GM11168 (cell line): ENCODE data around the gene ACSS1.

Experiments used
- in situ Hi-C: fragments of 300-500 bp; cut with MboI; formaldehyde crosslinking; loops from one replicate; pipeline ENCODE4 v1.12.0; 2022; ENCODE audit warnings: low sequenced_read_pairs; ENCODE audit not compliant: unreplicated experiment

ACSS1 gene

DNA sequence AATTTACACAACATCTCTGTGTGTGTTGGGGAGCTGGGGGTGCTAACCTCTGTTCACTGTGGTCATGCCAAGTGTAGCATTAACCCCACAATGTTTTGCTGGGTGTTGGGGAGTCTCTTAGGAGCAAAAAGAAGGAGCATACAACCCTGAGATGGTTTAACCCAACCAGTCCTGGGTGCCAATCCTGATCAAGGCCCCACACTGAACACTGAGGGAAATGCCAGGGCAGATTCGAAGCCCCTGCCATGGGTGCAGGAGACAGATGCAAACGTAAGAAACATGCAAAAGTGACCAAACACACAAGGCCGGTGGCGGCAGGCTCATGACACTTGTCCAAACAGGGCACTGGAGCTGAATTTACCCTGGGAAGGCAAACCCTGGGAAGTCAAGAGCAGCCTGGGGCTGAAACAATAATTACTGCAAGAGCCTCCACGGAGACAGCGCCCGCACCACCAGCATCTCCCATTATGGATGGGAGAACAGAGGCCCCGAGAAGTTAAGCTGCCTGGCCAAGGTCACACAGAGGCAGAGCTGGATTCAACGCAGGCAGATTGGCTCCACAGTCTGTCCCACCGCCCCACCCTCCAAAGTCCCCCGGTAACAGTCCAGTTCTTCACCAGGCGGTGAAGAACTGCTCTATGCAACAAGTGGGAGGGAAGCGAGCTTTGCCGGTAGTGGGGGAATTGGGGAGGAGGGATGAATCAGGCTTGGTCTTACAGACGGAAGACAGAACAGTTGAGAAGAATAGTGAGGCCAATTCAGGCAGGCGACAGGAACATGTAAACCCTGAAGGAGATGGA is 8.5 kb downstream of the ACSS1 start:
- in situ Hi-C loops = loop anchor here (5.0 kb wide), 1 partner anchor 47 kb away; no protein-coding TSS in a partner anchor

DNA sequence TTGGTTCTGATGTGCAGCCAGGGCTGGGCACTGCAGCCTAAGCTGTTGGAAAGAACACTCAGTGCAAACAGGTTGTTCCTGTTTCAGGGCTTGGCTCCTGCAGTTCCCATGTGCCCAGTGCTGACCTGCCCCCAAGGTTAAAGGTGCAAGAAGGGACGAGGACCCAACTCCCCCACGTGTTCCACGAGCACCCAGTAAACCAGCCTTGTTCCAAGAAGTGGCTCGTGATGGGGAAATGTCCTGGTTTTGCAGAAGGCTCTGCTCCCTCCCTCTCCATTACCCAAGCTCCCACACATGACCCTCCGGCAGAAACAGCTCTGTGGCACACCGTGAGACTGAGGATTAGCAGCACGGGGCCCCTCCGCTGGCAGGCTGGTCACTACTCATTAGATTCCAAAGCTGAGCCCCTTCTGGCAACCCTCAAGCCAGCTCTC is 9.4 kb downstream of the ACSS1 start:
- in situ Hi-C loops = no loop called here

DNA sequence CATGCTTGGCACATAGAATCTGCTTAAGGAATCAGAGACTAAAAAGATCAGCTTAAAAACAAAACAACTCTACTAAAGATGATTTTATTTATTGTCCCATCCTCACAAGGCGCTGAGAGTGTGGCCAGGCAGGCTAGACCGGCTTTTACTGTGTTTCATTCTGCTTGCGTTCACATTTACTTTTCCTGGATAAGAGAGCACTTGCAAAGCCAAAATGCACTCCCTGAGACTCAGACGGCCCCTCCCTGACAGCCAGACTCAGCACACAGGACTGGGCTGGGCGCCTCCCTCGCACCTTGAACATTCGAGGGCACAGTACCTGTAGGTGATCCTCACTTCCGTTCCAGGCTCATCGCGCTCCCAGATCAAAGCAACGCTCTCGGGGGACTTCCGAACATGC is 10.2 kb downstream of the ACSS1 start:
- in situ Hi-C loops = no loop called here

DNA sequence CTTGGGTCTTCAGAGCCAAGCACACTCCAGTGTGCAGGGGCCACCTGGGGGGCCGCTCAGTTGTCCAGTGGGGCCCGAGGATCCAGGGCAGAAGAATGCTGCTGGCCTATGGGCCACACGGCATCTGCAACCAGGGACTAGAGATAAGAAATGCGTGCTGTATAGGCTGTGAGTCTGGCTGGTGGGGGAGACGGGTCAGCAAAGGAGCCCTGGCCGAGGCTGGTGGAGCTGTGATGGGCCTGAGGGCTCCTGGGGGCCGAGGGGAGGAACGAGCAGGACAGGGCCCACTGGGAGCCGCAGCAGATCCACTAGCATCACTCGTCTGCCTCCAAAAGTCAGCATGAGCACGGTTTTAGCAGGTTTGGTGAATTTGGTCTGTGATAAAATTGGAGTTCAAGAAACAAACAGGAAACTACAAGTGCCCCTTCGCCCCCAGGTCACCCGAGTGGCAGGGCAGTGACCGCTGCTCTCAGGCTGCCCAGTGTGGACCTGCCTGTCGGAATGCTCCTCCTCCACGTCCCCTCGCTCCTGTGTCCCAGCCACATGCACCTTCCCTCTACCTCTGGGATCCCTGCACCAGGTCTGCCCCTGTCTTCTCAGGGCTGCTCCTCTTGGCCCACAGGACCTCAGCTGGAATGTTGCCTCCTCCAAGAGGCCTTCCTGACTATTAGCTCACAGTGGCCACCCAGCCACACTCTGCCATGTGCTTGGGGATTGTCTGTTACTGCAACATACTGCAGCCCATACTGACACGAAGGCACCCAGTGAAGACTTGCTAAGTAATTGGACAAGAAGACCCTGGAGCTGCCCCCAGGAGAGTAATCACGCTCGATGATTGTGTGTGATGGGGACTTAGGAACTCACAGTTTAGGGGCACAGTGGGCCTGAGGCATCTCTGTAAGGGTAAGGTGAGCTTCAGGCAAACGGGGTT is 10.9 kb downstream of the ACSS1 start:
- in situ Hi-C loops = no loop called here

DNA sequence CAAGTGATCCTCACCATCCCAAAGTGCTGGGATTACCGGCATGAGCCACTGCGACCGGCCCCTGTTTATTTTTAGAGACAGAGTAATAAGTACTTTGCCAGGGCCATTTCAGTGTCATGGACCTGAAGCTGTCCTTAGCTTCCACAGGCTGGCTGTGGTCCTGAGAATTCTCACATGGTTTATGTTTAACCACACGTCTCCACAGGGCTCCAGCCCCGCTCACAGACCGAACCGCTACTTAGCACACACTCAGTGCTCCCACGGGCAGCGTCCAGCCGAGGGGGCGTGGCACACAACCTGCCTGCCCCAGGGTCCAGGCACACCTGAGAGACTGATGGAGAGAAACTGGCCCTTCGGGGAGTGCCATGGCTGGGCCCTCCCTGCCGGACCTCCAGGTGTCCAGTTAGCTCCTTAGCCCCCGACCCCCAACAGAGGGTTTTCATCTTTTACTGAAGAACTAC is 11.7 kb downstream of the ACSS1 start:
- in situ Hi-C loops = no loop called here

DNA sequence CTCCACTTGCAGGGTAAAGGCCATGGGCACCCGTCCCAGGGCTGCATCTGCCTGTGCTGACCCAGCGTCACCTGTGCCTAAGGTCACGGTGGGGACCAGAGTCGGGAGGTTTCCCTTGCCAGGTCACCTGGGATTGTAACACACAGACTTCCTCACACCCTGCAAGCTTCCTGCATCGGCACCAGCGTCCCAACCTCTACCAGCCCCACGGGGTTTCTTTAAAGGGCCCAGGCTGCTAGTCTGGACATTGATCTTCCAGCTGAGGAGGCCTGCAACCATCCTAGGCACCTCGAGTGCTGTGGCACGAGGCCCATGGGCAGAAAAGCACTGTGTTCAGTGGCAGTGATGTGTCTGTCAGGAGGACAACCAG is 12.6 kb downstream of the ACSS1 start:
- in situ Hi-C loops = no loop called here

DNA sequence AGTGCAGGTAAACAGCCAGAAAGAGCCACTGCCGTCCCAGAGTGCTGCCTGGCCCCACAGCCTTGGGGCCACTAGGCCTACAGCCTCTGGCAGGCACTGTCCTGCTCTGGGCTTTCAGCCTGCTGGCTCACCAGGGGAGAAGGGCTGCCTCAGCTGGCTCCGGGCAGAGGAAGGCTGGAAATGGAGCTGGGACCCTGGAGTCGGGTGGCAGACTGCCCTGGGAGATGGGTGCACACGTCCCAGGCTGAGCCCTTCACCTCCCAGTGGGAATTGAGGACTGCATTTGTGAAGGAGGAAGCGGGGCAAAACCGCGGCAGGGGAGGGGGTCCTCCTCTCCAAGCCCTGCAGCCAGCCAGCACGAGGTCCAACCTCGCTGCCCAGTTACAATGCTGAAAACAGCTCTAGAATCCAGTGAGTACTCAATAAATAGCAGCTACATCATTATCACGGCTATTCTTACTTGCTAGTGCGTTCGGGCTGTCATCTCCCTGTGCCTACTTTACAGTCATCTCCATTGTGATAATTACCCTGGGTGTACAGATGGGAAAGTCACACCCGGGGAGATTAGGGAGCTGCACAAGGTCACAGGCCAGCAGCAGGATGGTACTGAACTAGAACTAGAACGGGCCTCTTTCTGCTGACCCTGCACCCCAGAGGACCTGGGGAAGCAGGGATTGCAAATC is 13.1 kb downstream of the ACSS1 start:
- in situ Hi-C loops = no loop called here

DNA sequence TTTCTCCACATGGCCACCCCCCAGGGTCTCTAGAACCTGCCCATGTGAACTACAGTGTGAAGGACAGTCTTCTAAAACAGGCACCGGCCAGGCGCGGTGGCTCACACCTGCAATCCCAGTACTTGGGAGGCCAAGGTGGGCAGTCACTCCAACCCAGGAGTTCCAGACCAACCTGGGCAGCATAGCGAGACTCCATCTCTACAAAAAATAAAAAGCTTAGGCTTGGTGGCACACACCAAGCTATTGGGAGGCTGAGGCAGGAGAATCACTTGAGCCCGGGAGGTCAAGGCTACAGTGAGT is 13.7 kb downstream of the ACSS1 start:
- in situ Hi-C loops = no loop called here

DNA sequence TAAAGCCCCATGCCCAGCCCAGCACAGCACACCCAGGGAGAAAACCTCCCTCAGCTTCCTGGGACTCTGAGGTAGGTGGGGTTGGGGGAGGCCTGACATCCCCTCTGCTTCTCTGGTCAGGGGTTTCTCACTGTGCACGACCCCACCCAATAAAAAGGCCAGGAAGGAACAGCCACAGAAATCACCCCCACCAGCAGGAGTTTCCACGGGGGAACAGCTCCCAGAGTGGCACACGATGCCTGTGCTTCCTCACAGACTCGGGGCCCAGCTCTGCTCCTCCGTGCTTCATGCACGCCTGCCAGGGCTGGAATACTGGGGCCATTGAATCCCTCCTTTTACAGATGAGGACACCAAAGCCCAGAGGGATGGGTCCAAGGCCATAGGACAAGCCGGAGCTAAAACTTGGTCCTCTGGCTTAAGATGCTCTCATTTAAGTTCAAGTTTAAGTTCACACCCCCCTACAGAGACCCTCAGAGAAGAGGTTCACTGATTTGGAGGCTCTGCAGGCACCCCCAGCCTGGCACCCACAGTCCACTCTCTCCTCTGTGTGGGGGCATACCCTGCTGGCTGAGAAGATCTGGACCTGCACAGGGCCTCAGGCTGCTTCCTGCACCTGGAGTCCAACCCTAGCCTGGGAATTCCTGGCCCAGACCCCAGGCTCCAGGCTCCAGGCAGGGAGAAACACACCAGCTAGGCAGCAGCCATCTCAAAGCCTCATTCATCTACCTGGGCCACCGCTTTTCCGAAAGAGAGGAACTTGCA is 14.3 kb downstream of the ACSS1 start:
- in situ Hi-C loops = no loop called here

DNA sequence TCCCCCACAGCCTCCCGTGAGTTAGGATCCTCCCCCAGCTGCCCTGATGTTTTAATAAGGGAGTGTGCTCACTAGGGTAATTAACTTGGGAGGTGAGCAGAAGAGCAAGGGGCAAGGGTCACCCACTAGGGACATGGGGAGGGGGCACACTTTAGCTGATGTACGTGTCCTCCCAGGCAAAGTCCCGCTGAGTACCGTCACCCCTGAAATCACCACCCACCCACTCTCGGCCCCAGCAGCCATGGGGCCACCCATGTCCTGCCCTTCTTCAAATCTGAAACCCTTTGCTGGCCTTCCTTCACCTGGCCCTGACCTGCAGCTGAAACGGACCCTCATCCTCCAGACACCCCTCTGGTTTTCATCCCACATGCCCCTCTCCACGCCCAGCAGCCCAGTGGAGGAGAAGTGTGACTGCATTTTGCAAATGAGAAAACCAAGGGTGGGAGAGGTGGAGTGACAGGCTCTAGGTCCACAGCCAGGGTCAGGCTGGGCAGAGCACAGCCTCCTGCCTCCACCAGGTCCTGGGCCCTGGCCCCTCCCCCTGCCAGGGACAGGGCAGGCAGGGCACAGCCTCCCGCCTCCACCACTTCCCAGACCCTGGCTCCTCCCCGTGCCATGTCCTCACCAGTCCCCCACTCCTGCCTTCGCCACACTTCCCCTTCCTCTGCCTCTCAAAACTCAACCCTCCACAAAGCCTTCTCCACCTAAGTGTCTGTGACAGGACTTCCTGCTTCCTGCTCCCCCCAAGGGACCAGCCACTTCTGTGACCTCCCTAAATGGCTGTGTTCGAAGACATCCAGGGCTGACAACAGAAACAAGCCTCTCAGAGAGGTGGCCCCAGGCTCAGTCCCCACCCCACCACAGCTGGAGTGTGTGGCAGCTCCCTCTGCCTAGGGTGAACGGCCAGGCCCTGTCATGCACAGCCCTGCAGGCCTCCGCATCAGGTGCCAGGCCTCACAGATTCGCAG is 15.1 kb downstream of the ACSS1 start:
- in situ Hi-C loops = no loop called here

DNA sequence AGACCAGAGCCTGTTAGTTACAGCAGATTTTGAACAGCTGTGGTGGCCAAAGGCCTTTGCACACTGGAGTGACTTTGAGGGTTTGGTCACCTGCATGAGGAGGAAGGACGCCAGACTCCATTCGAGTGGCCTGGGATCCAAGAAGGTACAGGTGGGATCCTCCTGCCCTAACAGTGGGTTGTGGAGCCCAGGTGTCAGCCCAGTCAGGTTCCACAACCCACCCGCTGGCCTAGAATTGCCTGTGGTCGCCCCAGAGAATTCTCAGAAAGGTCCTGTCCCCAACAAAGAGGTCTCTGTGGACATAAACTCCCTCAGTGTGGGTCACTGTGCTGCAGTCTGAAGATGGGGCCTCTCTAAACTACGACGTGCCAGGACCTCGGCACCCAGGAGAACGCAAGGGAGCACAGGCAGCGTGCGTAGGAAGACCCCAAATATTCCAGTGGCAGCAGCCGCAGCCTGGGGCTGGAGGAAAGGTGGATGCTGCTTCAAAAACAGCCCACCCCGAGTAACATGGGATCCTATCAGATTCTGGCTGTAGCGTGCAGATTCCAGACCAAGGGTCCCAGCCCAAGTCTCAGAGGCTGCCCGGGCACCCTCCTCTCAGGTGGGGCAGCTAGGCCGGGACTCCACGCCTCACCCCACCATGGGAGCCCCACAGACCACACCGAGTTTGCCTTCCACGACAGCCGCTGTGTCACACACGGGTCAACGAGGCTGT is 16.0 kb downstream of the ACSS1 start:
- in situ Hi-C loops = no loop called here

DNA sequence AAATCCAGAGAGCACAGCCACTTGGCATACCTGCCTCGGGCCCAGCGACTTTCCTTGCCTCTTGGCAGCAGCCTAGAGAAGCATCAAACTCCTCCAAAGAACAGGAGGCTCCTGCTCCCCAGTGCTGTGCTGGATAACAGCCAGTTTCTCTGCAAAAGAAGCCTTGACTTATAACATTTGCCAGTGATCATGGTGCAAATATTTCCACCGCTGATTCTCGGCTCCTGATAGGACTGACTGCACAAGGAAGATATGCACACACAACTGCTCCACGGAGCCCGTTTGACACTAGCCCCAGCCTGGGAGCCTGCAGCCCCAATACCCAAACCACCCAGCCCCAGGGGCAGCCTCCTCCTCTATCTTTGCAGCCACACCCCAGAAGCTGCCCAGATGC is 17.5 kb downstream of the ACSS1 start:
- in situ Hi-C loops = no loop called here

DNA sequence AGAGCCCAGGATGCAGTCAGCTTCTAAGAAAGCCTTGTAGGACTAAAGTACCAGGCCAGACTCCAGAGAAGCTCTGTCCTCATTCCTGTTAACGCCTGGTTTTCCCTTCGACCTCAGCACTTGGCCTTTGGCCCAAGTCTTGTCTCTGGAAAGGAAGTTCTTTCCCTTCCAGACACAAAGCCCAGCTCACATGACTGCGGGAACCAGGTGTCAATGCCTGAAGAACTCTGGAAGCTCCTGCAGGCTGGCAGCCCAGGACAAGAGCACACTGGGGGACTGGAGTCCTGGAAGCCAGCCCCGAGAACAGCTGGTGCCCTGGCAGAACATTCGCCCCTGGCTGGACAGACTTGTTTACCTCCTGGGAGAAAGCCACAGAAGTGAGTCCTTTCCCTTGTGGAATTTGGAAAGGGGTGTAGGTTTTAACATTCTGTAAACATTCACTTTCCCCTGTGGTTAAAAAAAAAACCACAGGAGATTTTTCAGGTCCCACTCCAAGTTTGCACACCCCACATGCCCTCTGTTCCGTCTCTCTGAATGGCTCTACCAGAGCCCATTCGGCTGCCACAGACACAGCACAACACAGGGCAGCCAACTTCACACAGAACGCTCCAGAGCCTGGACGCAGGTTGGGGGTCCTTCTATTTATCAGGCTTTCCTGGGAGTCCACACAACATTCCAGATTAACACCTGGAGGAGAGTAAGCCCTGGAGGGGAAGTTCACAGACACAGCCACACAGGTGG is 18.1 kb downstream of the ACSS1 start:
- in situ Hi-C loops = no loop called here

DNA sequence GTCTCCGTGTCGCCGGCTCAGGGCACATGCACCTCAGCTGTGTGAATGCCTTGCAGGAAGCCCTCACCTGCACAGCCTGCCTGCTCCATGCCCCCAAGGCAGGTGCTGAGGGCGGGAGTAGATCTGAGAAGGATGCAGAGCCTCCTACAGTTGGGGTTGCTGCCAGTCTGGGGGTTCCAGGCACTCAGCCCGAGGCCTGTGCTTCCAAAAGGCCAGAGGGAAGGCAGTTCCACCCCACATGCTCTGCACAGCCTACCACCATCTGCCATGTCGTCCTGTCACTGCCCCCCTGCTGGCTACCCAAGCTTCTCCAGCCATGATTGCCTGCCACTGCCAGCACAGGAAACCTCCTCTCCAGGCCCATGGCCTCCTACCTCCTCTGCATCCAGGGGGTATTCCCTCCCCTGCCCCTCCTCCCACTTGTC is 19.3 kb downstream of the ACSS1 start:
- in situ Hi-C loops = no loop called here

DNA sequence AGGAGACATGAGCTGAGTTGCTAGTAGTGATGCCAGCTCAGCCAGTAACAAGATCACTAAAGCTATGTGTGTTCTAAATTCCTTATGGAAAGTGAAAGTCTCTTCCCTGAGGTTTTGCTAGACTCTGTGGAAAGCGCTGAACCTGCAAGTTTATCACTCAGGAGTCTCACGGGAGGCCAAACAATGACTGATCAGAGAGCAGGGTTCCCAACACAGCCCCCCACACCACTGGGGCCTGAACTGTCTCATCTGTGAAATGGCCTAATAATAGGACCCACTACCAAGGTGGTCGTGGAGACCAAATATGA is 19.9 kb downstream of the ACSS1 start:
- in situ Hi-C loops = no loop called here

DNA sequence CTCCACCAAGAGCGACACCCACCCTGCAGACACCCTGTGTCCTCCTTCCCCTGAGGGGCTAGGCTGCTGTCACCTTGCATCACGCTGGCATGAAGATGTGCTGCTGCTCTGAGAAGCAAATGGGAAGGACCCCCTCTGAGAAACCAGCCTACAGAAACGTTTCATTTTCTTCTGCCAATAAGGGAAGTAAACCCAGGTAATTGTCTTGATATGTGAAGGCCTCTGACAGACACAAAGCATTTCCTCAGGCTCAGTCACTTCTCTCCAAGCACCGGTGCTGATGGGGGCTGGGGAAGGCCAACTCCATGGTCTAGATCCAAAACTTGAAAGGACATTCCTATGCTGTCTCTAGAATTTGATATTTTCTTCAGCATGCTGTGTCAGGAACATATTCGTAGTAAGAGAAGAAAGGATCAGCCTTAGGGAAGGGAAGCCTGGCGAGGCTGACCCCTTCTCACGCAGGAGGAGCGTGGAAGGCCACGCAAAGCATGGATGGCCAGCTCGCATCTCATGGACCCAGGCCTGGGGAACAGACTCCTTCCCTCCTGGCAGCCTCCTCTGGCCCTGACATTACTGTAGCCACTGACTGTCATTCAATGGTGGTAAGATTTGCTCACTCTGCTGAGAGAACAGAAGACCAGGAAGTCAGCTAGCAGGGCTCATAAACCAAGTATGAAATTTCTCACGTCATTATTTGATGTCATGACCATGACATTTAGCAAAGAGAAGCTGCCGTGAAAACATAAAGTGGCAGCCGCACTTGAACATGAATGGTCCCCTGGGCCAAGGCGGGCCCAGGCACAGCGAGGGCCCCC is 20.4 kb downstream of the ACSS1 start:
- in situ Hi-C loops = no loop called here

DNA sequence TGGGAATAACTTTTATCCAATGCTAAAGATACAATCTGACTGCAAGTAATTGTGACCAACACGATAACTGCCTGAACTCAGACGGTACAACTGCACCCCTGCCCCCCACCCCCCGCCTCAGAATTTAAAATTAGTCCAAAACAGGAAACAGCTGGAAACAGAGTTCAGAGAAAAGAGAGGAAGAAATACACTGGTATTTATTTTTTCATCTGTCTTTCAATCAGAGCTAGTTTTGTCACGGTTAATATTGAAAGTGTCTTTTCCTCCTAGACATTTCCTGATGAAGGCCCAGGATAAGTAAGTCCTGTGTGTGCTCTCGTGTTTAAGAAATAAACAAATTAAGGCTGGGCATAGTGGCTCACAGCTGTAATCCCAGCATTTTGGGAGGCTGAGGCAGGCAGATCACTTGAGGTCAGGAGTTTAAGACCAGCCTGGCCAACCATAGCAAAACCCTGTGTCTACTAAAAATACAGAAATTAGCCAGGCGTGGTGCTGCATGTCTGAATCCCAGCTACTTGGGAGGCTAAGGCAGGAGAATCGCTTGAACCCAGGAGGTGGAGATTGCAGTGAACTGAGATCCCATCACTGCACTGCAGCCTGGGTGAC is 21.5 kb downstream of the ACSS1 start:
- in situ Hi-C loops = no loop called here
